Non-pigmented ciliary epithelial cell (primary cell): ENCODE results near the gene VTI1A.
A peak's percentile ranks its signal among the peaks of the same experiment; 100 is the strongest.

Experiments used
- DNase-seq: peaks from one replicate; pipeline ENCODE4 v3.0.0-alpha.2; 2010; ENCODE audit warnings: low read depth

Gene VTI1A

DNA sequence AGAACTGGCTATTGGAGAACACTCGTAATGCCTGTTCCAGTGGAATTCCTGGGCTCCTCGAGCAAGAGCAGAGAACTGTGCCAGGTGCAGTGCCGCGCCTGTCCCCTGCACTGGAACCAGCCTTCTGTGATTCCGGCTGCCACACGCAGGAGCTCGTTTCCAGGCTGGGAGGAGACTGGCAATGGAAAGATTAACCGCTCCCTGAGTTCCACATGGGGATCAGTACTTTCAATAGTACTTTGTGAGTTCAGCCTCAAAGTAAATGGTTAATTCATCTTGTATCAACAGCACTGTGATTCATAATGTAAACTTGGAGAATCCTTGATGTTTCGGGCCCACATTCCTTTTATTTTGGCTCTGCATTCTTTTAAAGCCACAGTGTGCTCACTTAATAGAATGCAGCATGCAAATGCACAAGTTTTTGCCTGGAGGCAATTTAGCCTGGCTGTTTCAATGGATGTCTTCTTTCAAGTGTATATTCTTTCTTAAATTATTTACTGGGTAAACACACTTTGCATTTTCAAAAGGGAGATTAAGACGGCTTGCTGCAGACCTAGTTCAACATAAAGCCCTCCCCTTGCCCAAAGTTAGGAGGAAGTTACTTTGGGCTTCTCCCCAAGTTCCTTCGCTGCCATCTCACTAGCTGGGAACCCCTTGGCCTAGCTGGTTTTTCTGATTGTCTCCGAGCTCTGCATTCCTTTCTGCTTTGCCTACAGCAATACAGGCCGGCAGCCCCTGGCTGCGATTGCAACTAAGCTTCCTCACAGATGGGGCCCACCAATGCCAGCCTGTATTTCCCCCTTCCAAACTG is 364.9 kb downstream of the VTI1A start:
- peak; percentile 88 for DNase-seq

GRCh38 chr10:112812586-112812985 is 365.6 kb downstream of the VTI1A start:
- no peak for DNase-seq

DNA sequence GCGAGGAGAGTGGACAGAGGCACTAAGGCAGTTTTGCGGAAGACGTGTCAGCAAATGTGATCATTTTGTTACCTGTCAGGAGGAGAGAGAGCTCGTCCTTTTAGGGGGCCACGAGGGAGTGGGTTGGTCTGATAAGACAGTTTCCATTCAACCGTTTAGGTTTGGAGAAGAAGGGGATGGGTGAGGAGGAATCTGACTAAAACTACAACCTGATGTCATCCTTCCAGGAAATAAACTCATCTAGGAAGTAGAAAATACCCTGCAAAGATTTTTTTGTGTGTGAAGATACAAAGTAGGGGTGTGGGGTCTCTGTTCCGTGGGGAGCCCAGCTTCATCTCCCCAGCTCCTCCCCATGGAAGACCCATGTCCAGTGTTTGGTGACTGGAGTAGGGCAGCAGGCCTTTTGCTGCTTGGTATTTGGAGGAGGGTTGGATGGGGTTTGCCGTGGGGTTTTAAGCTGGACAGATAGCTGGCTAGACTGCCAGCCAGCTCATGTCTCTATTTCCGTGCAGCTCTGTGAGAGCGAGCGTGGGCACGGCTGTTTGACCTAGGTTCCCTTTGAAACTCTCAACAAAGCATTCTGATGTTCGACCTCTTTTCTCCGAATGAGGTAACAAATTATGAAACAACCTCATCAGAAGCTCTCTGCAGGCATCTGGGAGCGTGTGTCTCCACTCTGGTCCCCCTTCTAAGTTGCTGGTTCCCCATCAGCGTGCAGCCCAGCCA is 367.0 kb downstream of the VTI1A start:
- DNase-seq, result no peak

DNA sequence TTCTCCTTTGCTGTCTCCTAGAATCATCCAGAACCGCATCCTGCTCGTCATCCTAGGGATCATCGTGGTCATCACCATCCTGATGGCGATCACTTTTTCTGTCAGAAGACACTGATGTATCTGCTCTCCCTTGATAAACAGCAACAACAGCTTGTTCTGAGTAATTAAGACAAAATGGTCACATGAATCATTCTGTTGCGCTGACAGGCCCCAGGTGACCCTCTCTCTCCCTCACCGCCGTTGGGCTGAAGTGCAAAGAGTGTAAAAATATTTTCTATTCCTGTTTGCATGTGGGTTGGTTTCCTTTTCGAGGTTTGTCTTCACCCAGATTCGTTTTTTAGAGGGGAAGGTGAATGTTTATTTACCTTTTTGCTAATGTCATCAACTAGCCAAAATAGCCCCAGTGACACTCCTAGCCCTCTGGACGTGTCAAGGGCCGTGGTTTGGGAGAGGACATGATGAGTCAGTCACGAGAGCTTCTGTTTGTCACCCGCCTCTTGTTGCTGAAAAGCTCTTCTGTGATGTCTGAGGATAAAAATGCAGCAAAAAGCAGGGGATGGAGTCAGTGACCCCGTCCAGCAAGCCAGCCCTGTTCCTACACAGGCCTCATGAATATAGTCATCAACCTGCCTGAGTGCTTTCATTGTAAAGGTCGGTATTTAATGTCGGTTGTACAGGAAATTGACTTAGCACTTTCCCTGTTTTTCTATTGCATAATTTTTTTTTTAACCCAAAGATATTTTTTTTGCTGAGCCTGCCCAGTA is 368.4 kb downstream of the VTI1A start:
- DNase-seq, result no peak

GRCh38 chr10:112816033-112816430 is 369.0 kb downstream of the VTI1A start:
- no peak for DNase-seq

- no peak for DNase-seq
Measured at GRCh38 chr10:112816891-112817290, 369.9 kb downstream of the VTI1A start.

- DNase-seq, result no peak
Measured at GRCh38 chr10:112817981-112818777, 371.2 kb downstream of the VTI1A start.

GRCh38 chr10:112819231-112819630 is 372.2 kb downstream of the VTI1A start:
- no peak for DNase-seq

DNA sequence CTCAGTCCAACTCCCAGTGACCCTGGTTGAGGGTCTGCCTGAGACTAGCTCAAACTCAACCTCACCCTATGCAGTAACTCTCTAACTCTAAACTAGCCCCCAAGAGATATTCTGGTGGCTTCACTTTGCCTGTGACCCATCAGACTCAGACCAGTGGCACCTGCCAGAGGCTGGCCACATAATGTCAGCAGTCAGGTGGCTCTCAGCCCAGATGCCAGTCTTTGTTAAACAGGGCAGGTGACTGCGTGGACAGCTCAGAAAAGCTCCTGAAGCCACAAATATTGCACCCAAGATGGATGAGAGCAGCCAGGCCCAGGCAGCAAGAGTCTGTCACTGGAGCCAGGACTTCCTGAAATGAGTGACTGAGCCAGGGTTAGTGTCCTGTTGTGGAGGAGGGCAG is 373.3 kb downstream of the VTI1A start:
- DNase-seq, result no peak

DNA sequence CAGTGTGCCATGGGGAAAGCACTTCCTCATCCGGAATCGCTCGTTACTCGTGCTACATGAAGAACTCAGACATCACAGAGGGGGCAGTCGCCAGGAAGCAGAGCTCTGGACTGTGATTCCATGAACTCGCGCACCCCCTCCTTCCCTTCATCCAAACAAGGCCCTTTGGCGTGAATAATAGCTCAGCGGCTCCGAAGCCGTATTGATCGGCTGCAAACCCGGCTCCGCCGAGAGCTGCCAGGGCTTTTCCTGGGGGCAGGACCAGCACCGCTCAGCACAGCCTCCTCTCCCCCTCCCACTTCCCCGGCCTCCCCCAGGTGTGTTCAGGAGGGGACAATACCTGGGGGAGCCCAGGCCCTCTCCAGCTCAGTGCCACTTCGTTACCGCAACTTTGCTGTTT is 374.0 kb downstream of the VTI1A start:
- no peak for DNase-seq

DNA sequence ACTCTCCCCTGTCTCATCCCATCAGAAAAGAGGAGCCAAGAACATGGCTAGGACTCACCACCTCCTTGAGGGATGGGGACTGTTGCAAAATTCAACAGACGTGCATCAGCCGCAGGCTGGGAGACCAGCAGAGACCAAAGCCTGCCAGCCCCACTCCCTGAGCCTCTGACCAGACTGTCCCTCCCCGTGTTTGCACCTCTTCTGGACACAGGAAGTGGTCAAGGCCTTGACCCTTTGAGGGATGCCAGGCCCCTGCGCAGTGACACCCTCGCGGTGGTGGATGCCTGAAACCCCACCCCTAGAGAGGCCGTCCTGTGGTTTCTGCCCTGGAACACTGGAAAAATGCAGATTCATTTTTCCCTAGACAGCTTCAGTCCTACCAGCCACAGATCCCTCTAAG is 374.6 kb downstream of the VTI1A start:
- DNase-seq, result no peak

- DNase-seq, result no peak
Measured at GRCh38 chr10:112823007-112823406, 376.0 kb downstream of the VTI1A start.

- DNase-seq, result no peak
Measured at GRCh38 chr10:112823604-112824003, 376.6 kb downstream of the VTI1A start.

- no peak for DNase-seq
Measured at GRCh38 chr10:112826018-112826697, 379.1 kb downstream of the VTI1A start.

DNA sequence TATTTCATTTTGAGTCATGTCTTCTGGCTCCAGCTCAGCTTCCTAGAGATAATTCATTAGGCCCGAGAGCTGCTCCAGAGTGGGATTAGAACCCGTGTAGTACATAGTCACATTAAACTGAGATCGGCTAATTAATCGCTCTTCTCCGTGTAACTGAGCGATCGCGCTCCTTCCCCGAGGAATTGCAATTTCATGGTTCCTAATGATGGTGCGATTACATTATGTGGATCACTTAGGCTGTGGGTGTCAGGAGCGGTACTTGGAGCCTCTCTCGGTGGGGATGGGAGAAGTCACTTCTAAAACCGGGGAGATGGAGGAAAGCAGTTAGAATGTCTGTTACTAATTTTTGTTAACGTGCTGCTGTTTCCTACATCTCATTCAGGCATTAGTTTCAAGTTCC is 380.1 kb downstream of the VTI1A start:
- DNase-seq, result no peak

GRCh38 chr10:112827951-112828350 is 380.9 kb downstream of the VTI1A start:
- DNase-seq, result no peak

- DNase-seq, result no peak
Measured at GRCh38 chr10:112831859-112832258, 384.8 kb downstream of the VTI1A start.

- no peak for DNase-seq
Measured at GRCh38 chr10:112832361-112832878, 385.4 kb downstream of the VTI1A start.

- no peak for DNase-seq
Measured at GRCh38 chr10:112832959-112833358, 385.9 kb downstream of the VTI1A start.

GRCh38 chr10:112834751-112835181 is 387.8 kb downstream of the VTI1A start:
- no peak for DNase-seq

GRCh38 chr10:112835217-112835715 is 388.3 kb downstream of the VTI1A start:
- no peak for DNase-seq
